ENCODE data around the gene ENPP5.

Gene ENPP5

DNA sequence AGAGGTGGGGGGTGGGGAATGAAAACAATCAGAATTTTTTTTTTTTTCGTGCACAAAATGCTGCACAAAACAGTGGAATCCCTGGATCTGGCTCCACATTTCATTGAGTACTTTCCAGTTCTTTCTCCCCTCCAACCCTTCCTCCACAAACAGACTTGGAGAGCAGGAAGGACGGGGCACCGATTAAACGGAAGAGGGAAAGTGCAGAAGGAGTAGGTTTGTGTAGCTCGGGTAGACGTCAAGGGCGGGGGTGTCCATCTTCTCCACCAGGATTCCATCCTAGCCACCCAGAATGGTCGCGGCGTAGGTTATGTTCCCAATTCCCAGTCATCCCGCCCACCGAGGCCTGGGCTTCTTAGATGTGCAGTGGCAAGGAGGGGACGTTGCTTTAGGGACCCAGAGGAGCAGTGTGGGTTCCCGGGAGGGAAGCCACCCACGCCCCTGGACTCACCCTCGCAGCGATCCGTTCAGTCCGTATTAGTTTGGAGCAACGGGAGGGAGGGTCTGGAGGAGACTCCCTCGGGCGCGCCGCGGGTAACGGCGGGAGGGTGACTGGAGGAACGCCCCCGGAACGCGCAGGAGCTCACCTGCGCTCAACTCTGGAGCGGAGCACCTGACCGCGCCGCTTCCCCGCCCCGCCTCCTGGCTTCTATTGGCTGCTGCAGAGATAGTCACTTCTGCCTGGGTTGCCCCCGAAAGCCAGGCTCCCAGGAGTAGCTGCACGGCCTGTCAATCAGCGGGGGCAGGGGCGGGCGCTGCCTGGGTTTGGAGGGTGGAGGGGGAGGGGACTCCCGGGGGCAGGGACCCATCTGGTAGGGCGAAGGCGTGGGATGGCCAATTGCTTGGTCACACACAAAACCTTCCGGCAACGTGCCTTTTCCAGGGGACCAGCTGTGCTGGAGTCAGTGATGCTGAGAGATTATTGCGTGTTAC lies at the start of gene ENPP5:
Gene ENPP5, minus strand, starts transcription at position 624 of the 933 bp plus-strand sequence. CDS start 2,718 bp downstream, outside the sequence.
- DNase-seq (ENCODE audit: insufficient read length, low spot score), result peak; percentile 62
- no peak for FAIRE-seq

DNA sequence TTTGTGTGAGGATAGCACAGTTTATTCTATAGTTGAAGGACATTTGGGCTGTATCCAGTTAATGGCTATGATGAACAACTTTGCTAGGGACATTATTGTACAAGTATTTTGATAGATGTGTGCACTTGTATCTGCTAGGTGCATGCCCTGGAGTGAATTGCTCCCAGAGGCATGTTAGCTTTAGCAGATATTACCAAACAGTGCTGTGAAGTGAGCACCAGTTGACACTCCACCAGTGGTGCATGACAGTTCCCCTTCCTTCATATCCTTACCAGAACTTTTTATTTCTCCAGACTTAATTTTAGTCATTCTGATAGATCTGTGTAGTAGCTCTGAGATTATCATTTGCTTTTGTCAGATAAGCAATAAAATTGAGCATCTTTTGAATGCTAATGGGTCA lies 48.9 kb upstream of the ENPP5 start:
- FAIRE-seq (no peak), DNase-seq (ENCODE audit: insufficient read length, low spot score) (no peak)

DNA sequence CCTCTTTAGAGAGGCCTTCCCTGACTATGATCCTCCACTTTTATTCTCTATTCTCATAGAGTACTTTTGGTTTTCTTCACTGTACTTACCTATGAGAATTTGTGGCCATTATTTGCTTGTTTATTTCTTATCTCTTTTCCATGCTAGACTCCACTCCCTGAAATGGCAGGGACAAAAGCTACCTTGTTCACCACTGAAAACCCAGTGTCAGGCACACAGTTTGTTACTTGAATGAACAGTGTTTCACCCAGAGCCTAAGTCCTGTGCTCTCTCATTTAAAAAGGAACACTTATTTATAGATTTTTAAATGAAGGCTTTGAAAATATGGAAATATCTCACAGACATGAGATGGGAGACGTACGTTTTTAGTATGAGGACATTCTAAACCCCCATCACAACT lies 47.7 kb upstream of the ENPP5 start:
- DNase-seq (ENCODE audit: insufficient read length, low spot score), result no peak
- FAIRE-seq, result no peak

GRCh38 chr6:46217671-46218131 lies 46.9 kb upstream of the ENPP5 start:
- no peak for FAIRE-seq

DNA sequence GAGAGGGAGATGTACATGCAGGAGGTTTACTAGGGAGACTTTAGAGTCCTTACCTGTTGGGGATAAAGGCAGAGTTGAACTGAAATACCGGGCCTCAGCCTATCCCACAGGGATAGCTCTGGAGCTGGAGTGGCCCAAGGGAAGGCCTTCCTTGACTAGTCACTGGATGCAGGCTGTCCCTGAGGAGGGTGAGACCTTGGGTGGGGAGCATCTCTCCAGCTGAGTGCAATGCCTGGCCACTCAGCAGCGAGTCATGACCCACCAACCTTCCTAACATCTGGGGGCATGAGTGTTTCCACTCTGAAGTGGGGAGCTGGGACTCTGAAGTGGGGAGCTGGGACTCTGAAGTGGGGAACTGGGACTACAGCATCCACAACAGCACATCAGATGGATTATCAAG lies 46.1 kb upstream of the ENPP5 start:
- FAIRE-seq (no peak), DNase-seq (ENCODE audit: insufficient read length, low spot score) (no peak)

More at GRCh38 chr6:46217671-46218131, 46.9 kb upstream of the ENPP5 start:
- no peak for DNase-seq (ENCODE audit: insufficient read length, low spot score)

DNA sequence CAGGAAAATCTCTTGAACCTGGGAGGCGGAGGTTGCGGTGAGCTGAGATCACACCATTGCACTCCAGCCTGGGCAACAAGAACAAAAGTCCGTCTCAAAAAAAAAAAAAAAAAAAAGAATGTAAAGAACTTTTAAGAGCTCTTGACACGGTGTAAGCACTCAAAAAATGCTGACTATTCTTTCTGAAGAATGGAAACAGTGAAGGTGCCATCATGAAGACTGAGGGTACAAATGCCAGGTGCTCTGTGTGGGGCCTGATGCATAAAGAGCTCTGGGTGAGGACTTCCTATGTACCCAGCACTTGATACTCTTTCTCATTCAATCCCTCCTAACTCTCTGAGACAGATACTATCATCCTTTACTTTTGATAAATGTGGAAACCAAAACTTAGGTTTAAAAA lies 45.0 kb upstream of the ENPP5 start:
- DNase-seq (ENCODE audit: insufficient read length, low spot score) (no peak), FAIRE-seq (no peak)

GRCh38 chr6:46215213-46215612 lies 44.4 kb upstream of the ENPP5 start:
- FAIRE-seq, result no peak
- no peak for DNase-seq (ENCODE audit: insufficient read length, low spot score)

- no peak for FAIRE-seq
- DNase-seq (ENCODE audit: insufficient read length, low spot score), result no peak
These were observed 41.1 kb upstream of the ENPP5 start for GRCh38 chr6:46211917-46212316.

- no peak for FAIRE-seq
- no peak for DNase-seq (ENCODE audit: insufficient read length, low spot score)
These were observed 39.5 kb upstream of the ENPP5 start for GRCh38 chr6:46210294-46210693.

DNA sequence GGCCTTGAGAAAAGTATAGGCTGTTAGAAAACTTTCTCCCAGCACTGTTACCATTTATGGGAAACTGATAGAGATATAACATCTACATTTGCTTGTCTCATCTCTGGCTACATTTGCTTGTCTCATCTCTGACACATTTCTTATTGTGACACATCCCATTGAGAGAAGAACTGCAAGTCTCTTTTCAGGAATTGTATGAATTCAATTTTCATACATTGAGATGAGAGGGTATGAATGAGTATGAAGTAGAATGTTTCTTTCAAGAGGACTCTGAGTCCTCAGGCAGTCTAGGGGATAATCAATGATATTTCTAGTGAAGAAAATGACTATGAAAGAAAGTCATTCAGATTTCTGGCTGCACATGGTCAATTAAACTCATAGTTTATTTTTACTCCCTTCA lies 37.5 kb upstream of the ENPP5 start:
- DNase-seq (ENCODE audit: insufficient read length, low spot score), result no peak
- no peak for FAIRE-seq

GRCh38 chr6:46207174-46207573 lies 36.4 kb upstream of the ENPP5 start:
- FAIRE-seq (no peak), DNase-seq (ENCODE audit: insufficient read length, low spot score) (no peak)

DNA sequence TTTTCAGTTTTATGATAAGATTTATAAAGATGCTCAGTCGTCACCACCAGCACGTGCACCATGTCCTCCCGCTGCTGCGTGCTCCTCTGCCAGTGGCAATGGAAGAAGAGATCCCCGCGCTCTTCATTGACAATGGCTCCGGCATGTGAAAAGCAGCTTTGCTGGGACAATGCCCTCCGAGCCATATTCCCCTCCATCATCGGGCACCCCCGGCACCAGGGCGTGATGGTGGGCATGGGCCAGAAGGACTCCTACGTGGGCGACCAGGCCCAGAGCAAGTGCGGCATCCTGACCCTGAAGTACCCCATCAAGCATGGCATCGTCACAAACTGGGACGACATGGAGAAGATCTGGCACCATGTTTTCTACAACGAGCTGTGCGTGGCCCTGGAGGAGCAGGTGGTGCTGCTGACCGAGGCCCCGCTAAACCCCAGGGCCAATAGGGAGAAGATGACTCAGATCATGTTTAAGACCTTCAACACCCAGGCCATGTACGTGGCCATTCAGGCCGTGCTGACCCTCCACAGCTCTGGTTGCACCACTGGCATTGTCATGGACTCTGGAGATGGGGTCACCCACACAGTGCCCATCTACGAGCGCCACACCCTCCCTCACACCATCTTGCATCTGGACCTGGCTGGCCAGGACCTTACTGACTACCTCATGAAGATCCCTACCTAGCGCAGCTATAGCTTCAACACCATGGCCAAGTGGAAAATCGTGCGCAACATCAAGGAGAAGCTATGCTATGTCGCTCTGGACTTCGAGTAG lies 34.3 kb upstream of the ENPP5 start:
- FAIRE-seq (no peak), DNase-seq (ENCODE audit: insufficient read length, low spot score) (no peak)

DNA sequence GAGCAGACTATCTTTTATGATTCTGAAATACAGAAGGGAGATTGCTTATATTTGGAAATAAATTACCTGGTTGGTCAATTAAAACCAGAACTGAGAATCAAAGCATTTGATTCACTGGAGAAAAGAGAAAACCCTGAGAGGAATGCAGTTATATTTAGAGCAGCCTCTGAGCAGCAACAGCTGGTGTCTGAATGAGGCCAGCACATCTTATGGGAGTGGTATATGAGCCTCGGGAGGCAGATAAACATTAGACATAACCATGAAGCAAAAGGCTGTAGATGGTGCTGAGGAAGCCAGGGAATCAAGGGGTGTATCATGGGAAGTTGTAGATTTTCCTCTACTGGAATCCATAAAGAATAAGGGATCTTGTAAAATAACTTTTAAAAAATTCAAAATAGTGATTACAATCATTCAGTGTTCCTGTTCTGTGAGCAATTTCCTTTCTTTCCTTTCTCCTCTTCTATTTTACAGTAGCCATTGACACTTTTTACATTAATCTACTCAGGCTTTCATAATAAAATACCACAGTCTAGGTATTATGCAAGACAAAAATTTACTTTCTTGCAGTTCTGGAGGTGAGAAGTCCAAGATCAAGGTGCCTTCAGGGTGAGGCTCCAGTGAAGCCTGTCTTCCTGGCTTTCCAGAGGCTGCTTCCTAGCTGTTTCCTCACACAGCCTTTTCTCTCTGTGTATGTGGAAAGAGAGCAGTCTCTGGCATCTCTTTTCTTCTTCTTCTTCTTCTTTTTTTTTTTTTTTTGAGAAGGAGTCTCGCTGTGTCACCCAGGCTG lies 32.8 kb upstream of the ENPP5 start:
- DNase-seq (ENCODE audit: insufficient read length, low spot score) (no peak), FAIRE-seq (no peak)

DNA sequence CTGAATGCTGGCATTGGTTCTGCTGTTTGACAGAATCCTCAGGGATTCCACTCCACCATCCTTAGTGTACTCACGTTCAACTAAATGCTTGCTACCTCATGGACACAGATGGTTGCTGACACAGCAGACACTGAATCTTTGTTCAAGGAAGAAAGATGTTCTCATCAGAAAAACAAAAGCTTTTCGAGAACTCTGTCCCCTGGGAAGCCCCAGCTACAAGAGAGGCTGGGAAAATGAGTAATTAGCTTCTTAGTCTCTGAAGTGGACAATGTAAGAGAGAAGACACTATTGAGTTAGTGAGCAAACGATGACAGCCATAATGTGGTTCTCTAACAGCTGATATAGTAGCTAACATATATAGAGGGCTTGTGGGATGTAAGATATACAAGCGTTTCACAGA lies 30.9 kb upstream of the ENPP5 start:
- DNase-seq (ENCODE audit: insufficient read length, low spot score) (no peak), FAIRE-seq (no peak)

DNA sequence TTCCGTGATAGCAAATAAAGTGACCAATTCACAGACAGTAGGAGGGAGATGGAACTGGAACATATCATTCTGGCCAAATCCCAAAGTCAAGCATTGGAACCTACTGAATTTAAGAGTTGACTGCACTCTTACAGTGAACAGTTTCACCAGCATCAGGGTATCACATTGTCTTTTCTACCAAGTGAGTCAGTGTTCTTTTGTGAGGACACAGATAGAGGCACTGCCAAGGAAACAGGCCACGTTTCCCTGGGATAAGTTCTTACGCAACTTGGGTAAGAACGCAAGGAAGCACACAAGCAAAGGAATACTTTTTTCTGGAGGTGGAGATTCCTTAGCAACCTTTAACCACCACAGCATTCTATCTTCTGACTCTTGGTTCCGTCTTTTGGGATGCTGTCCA lies 28.6 kb upstream of the ENPP5 start:
- no peak for DNase-seq (ENCODE audit: insufficient read length, low spot score)
- no peak for FAIRE-seq

DNA sequence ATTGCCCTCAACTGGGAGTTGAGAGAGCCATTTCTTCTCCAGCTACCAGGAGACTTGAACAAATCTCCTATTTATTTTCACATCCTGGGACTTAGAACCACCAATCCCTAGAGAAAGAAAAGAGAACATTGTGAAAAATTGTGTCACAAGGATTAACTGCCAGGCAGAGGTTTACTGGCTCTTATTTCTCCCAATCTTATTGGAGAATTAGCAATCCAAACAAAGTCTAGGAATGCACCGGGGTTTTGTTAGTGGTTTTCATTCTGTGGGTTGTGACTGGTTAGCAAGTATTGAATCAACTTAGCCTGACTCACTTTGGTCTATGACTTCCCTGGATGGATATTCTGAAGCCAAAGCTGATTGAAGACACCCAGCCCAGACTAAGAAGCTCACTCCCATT lies 21.2 kb upstream of the ENPP5 start:
- no peak for FAIRE-seq
- DNase-seq (ENCODE audit: insufficient read length, low spot score), result peak; percentile 6

GRCh38 chr6:46190889-46191288 lies 20.1 kb upstream of the ENPP5 start:
- FAIRE-seq (no peak), DNase-seq (ENCODE audit: insufficient read length, low spot score) (no peak)

GRCh38 chr6:46189726-46190125 lies 18.9 kb upstream of the ENPP5 start:
- FAIRE-seq (no peak), DNase-seq (ENCODE audit: insufficient read length, low spot score) (no peak)

DNA sequence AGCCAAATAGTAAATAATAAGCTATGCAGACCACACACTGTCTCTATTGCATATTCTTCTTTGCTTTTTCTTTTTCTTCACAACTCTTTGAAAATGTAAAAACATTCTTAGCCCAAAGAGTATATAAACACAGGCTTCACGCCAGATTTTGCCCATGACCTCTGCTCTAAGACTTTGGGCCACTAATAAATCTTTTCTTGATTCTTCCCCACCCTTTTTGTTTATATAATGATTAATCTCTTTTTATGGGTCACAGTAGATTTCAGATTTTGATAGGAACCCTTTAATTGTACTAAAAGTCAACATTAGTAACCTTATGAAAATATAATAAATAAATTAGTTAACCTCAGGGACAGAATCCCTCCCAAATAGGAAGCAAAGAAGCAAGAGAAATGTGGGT lies 15.8 kb upstream of the ENPP5 start:
- FAIRE-seq (no peak), DNase-seq (ENCODE audit: insufficient read length, low spot score) (no peak)

GRCh38 chr6:46184114-46184513 lies 13.3 kb upstream of the ENPP5 start:
- FAIRE-seq (peak; percentile 49), DNase-seq (ENCODE audit: insufficient read length, low spot score) (peak; percentile 31)

- no peak for DNase-seq (ENCODE audit: insufficient read length, low spot score)
- no peak for FAIRE-seq
These were observed 5.2 kb upstream of the ENPP5 start for GRCh38 chr6:46175976-46176375.

Measured in HTR-8/SVneo (cell line).